GM20000 (cell line): ENCODE results near the gene CDPF1.

Experiments used
- DNase-seq: peaks from one replicate; pipeline ENCODE4 v3.0.0; 2012; ENCODE audit warnings: low spot score
- CTCF ChIP-seq: IDR thresholded peaks from 2 replicates; pipeline ENCODE4 v1.5.1; 2012; ENCODE audit warnings: mild to moderate bottlenecking, control low read depth; ENCODE audit errors: extremely low read depth, missing control alignments

CDPF1 gene

GRCh38 chr22:46288846-46289243 lies 38.8 kb upstream of the CDPF1 start:
- TF ChIP-seq CTCF: no peak
- DNase-seq: no peak

GRCh38 chr22:46287873-46288751 lies 38.0 kb upstream of the CDPF1 start:
- peak; percentile 89 for DNase-seq

GRCh38 chr22:46286941-46287872 lies 37.1 kb upstream of the CDPF1 start:
- no peak for TF ChIP-seq CTCF
- no peak for DNase-seq

More at GRCh38 chr22:46287873-46288751, 38.0 kb upstream of the CDPF1 start:
- no peak for TF ChIP-seq CTCF

- TF ChIP-seq CTCF: no peak
- no peak for DNase-seq
These were observed 35.9 kb upstream of the CDPF1 start for GRCh38 chr22:46286006-46286405.

- DNase-seq: no peak
- TF ChIP-seq CTCF: no peak
These were observed 32.0 kb upstream of the CDPF1 start for GRCh38 chr22:46281866-46282678.

GRCh38 chr22:46280999-46281623 lies 31.0 kb upstream of the CDPF1 start:
- DNase-seq: no peak
- TF ChIP-seq CTCF: no peak
